GM12891 (cell line): Measurements from ENCODE around the gene TRAF1.

ENCODE experiments used
- POLR2A ChIP-seq: IDR thresholded peaks from 2 replicates; pipeline ENCODE4 v1.6.1; 2011; ENCODE audit warnings: low read depth, low read length, control low read depth
- POLR2AphosphoS5 ChIP-seq: IDR thresholded peaks from 2 replicates; pipeline ENCODE4 v1.6.1; 2011; ENCODE audit warnings: low read depth, low read length, control low read depth
- POU2F2 ChIP-seq: IDR thresholded peaks from 2 replicates; pipeline ENCODE4 v1.6.1; 2011; ENCODE audit warnings: low read depth, mild to moderate bottlenecking, control low read depth, low read length, moderate library complexity
- SPI1 ChIP-seq: IDR thresholded peaks from 2 replicates; pipeline ENCODE4 v1.6.1; 2011; ENCODE audit warnings: low read depth, low read length, control low read depth

DNA sequence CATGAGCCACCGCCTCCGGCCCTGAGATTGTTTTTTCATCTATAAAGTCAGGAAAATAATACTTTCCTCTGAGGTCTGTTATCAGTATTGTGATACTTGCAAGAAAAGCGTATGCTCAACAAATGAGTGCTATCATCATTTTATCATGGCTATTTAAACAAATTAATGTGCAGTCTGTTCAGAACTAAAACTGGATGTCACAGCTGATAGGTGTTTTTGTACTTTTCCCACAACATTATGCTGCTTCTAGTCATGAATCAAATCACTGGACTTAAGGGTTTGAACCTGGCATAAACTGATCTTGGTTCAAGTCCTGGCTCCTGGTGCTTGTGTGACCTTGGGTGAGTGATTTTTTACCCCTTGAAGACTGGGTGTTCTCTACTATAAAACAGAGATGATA is 28.2 kb downstream of the TRAF1 start:
- TF ChIP-seq POLR2A (peak; percentile 66; the same call in 1 of the 2 replicates), POU2F2 (no peak), POLR2AphosphoS5 (peak; percentile 51), SPI1 (no peak)
